ENCODE data around the gene LAMA4.

The LAMA4 gene

GRCh38 chr6:112215488-112216284 is 38.7 kb downstream of the LAMA4 start:
- TF ChIP-seq YY1 (IDR thresholded peaks at IDR 0.05; ENCODE audit: low read depth) (no peak), TAF1 (IDR thresholded peaks at IDR 0.05; ENCODE audit: low read depth) (no peak), FOXM1 (IDR thresholded peaks at IDR 0.05; ENCODE audit: borderline replicate concordance, low read depth) (no peak), TEAD4 (IDR thresholded peaks at IDR 0.05) (no peak), NFIC (IDR thresholded peaks at IDR 0.05) (no peak), CEBPB (IDR thresholded peaks at IDR 0.05) (no peak), EP300 (IDR thresholded peaks at IDR 0.05; ENCODE audit: borderline replicate concordance) (no peak), REST (IDR thresholded peaks at IDR 0.05; ENCODE audit: low read depth) (no peak), CREB1 (IDR thresholded peaks at IDR 0.05; ENCODE audit: low read depth) (no peak), TCF12 (IDR thresholded peaks at IDR 0.05; ENCODE audit: low read depth) (no peak), ZBTB7A (IDR thresholded peaks at IDR 0.05; ENCODE audit: low read depth) (no peak), RAD21 (IDR thresholded peaks at IDR 0.05; ENCODE audit: low read depth) (no peak)
- TF ChIP-seq, protein P1, sequence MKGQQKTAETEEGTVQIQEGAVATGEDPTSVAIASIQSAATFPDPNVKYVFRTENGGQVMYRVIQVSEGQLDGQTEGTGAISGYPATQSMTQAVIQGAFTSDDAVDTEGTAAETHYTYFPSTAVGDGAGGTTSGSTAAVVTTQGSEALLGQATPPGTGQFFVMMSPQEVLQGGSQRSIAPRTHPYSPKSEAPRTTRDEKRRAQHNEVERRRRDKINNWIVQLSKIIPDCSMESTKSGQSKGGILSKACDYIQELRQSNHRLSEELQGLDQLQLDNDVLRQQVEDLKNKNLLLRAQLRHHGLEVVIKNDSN (IDR thresholded peaks at IDR 0.05): no peak
- TF ChIP-seq, protein P2, sequence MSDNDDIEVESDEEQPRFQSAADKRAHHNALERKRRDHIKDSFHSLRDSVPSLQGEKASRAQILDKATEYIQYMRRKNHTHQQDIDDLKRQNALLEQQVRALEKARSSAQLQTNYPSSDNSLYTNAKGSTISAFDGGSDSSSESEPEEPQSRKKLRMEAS (IDR thresholded peaks at IDR 0.05): no peak

GRCh38 chr6:112214739-112215269 is 39.6 kb downstream of the LAMA4 start:
- no peak for TF ChIP-seq EP300 (IDR thresholded peaks at IDR 0.05; ENCODE audit: borderline replicate concordance)
- no peak for TF ChIP-seq RAD21 (IDR thresholded peaks at IDR 0.05; ENCODE audit: low read depth)
- TF ChIP-seq TEAD4 (IDR thresholded peaks at IDR 0.05): no peak
- TF ChIP-seq CEBPB (IDR thresholded peaks at IDR 0.05): no peak
- TF ChIP-seq, protein P1 (IDR thresholded peaks at IDR 0.05): no peak
- TF ChIP-seq FOXM1 (IDR thresholded peaks at IDR 0.05; ENCODE audit: borderline replicate concordance, low read depth): no peak
- TF ChIP-seq, protein P2 (IDR thresholded peaks at IDR 0.05): no peak
- TF ChIP-seq REST (IDR thresholded peaks at IDR 0.05; ENCODE audit: low read depth): no peak
- no peak for TF ChIP-seq TCF12 (IDR thresholded peaks at IDR 0.05; ENCODE audit: low read depth)
- no peak for TF ChIP-seq ZBTB7A (IDR thresholded peaks at IDR 0.05; ENCODE audit: low read depth)
- TF ChIP-seq NFIC (IDR thresholded peaks at IDR 0.05): no peak
- TF ChIP-seq YY1 (IDR thresholded peaks at IDR 0.05; ENCODE audit: low read depth): no peak
- TF ChIP-seq CREB1 (IDR thresholded peaks at IDR 0.05; ENCODE audit: low read depth): no peak
- TF ChIP-seq TAF1 (IDR thresholded peaks at IDR 0.05; ENCODE audit: low read depth): no peak
- no peak for TF ChIP-seq EGR1 (IDR thresholded peaks at IDR 0.05)

DNA sequence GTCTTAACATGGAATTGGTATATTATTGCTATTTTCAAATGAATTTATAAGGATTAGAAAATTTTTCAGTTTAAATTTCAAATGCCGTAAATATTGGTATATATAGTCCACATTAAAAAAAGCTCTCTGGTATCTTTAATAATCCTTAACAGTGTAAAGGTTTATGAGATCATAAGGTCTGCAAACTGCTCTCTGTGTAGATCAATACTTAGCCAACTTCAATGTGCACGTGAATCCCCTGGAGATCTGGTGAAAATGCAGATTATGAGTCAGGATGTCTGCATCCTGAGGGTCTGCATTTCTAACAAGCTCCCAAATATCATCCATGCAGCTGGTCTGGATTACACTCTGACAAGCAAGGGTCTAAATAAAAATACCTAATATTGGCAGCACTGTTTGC is 43.5 kb downstream of the LAMA4 start:
- TF ChIP-seq FOXM1 (IDR thresholded peaks at IDR 0.05; ENCODE audit: borderline replicate concordance, low read depth) (no peak), RAD21 (IDR thresholded peaks at IDR 0.05; ENCODE audit: low read depth) (no peak), CREB1 (IDR thresholded peaks at IDR 0.05; ENCODE audit: low read depth) (no peak), EGR1 (IDR thresholded peaks at IDR 0.05) (no peak), TCF12 (IDR thresholded peaks at IDR 0.05; ENCODE audit: low read depth) (no peak), REST (IDR thresholded peaks at IDR 0.05; ENCODE audit: low read depth) (no peak), EP300 (IDR thresholded peaks at IDR 0.05; ENCODE audit: borderline replicate concordance) (no peak), TAF1 (IDR thresholded peaks at IDR 0.05; ENCODE audit: low read depth) (no peak), ZBTB7A (IDR thresholded peaks at IDR 0.05; ENCODE audit: low read depth) (no peak), CEBPB (IDR thresholded peaks at IDR 0.05) (no peak), TEAD4 (IDR thresholded peaks at IDR 0.05) (no peak), YY1 (IDR thresholded peaks at IDR 0.05; ENCODE audit: low read depth) (no peak)
- TF ChIP-seq, protein P2 (IDR thresholded peaks at IDR 0.05): no peak
